Esophagus squamous epithelium (tissue), 5 donors: Measurements from ENCODE around the gene ECE2. TPM values are rescaled to one million over a fixed set of nuclear protein-coding genes. Genes with fewer than 3 reads are reported as not detected.

Experiments
- DNase-seq: peaks from one replicate; lab custom pipeline; 2025; lab: John Stamatoyannopoulos, UW
- H3K27ac ChIP-seq, 4 donors: fragments of 200-600 bp; sonication (generic); one replicate each; pipeline ENCODE4 v1.5.1; 2016 to 2019; ENCODE audit warnings: mild to moderate bottlenecking in 1 of 4
- H3K27me3 ChIP-seq, 4 donors: fragments of 200-600 bp; sonication (generic); 1 replicate in 3 of 4; 2 replicates in 1 of 4; pipeline versions ENCODE4 v1.5.1 to v1.6.0; 2017 to 2021; ENCODE audit warnings: antibody characterized with exemption in 1 of 4
- H3K36me3 ChIP-seq, 3 donors: fragments of 200-600 bp; sonication (generic); one replicate each; pipeline ENCODE4 v1.5.1; 2016 to 2019
- H3K4me1 ChIP-seq, 3 donors: fragments of 200-600 bp; sonication (generic); one replicate each; pipeline ENCODE4 v1.5.1; 2017 to 2019
- H3K4me3 ChIP-seq, 4 donors: fragments of 200-600 bp; sonication (generic); 1 replicate in 3 of 4; 2 replicates in 1 of 4; pipeline ENCODE4 v1.5.1; 2016 to 2019; ENCODE audit warnings: mild to moderate bottlenecking in 2 of 4, moderate library complexity in 1 of 4
- H3K9me3 ChIP-seq, 3 donors: fragments of 200-600 bp; sonication (generic); one replicate each; pipeline ENCODE4 v1.5.1; 2016 to 2019
- POLR2A ChIP-seq, 4 donors: fragments of 450-650 bp; IDR thresholded peaks; one replicate each; pipeline ENCODE4 v1.6.1; 2017; ENCODE audit warnings: antibody characterized with exemption in 4 of 4, mild to moderate bottlenecking in 4 of 4, moderate library complexity in 3 of 4
- WGBS, 2 donors: methylation state at CpG; one replicate each; pipeline ENCODE4 v1.1.5; 2018; 5-methylcytosine and 5-hydroxymethylcytosine counted together
- intact Hi-C: fragments of 100-400 bp; cut with DNase I; formaldehyde crosslinking; loops from one replicate; pipeline ENCODE4 v1.15.0; 2022
- total RNA-seq, 4 donors: library from RNA; depleted of rRNA; stranded (reverse); fragments of >200 nt; gene quantifications; one replicate each; pipeline ENCODE4 v1.1.0, GENCODE V29; 2016
- TF ChIP-seq, protein P1 (sequence below), 6 experiments: fragments of 450-650 bp in 4 of 6; fragments of 200-600 bp in 2 of 6; sonication (generic) in 2 of 6; IDR thresholded peaks; one replicate each; pipeline ENCODE4 v1.5.1; 2016 to 2019; ENCODE audit warnings: antibody characterized with exemption in 6 of 6, mild to moderate bottlenecking in 4 of 6, moderate library complexity in 4 of 6
- donor health status: DM: yes; HTN: yes; CAD: no.

Gene ECE2
- total RNA-seq, 4 donors from 2014 or later, result not detected

DNA sequence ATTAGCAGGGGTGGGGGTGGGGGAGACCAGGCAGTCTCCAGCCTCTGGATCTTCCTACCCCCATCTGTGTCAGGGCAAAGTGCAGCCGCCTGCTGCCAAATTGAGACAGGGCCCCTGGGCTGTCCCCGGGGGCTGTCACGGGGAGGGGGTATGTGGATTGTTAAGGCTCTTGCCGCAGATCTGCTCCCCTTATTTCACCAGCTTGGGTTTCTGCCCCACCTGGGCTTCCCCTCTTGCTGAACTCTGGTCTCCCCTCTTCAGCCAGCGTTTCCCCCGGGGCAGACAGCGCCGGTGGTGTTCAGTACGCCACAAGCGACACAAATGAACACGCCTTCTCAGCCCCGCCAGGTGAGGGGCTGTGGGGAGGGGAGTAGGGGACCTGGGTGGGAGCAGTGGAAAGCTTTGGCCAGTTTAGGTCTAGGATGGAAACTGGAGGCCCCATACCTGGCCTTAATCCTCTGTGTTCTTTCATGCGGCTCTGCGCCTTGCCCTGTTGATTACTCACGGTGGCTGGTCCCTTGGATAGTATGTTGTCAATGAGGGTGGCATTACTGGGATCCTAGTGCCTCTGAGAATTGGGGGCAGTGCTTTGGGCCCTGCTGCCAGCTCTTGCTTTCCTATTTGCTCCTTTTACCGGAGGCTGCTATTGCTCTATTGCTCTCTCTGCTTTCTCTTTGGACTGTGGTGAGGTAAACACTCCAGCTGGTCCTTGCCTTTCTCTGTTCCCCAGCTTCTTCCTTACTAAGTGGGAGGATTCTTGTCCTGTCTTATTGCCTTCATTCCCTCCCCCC, 40.2 kb downstream of the ECE2 start:
- Histone ChIP-seq H3K4me1 (peaks cover 30 to 65% (median 47%) of the 10 kb centered on the region in 3 donors), H3K27me3 (no peaks in the 10 kb centered on the region), H3K9me3 (no peaks in the 10 kb centered on the region), H3K4me3 (peak overlapping the region; percentile 70 to 94 (median 81)), H3K27ac (peak overlapping the region; percentile 99 to 100 (median 100)), H3K36me3 (peaks cover 7 to 36% (median 19%) of the 10 kb centered on the region in 3 donors)
- 13 to 16% methylated on average over 4 to 11 of the region's 16 CpGs for whole genome bisulfite sequencing, 2 donors
- intact Hi-C loops, result no loop called here
- TF ChIP-seq POLR2A (IDR thresholded peaks at IDR 0.05), result no peak
- TF ChIP-seq, protein P1, sequence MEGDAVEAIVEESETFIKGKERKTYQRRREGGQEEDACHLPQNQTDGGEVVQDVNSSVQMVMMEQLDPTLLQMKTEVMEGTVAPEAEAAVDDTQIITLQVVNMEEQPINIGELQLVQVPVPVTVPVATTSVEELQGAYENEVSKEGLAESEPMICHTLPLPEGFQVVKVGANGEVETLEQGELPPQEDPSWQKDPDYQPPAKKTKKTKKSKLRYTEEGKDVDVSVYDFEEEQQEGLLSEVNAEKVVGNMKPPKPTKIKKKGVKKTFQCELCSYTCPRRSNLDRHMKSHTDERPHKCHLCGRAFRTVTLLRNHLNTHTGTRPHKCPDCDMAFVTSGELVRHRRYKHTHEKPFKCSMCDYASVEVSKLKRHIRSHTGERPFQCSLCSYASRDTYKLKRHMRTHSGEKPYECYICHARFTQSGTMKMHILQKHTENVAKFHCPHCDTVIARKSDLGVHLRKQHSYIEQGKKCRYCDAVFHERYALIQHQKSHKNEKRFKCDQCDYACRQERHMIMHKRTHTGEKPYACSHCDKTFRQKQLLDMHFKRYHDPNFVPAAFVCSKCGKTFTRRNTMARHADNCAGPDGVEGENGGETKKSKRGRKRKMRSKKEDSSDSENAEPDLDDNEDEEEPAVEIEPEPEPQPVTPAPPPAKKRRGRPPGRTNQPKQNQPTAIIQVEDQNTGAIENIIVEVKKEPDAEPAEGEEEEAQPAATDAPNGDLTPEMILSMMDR (IDR thresholded peaks at IDR 0.05), result peak in 1 of 6 experiments; percentile 4
- DNase-seq, result no peak

DNA sequence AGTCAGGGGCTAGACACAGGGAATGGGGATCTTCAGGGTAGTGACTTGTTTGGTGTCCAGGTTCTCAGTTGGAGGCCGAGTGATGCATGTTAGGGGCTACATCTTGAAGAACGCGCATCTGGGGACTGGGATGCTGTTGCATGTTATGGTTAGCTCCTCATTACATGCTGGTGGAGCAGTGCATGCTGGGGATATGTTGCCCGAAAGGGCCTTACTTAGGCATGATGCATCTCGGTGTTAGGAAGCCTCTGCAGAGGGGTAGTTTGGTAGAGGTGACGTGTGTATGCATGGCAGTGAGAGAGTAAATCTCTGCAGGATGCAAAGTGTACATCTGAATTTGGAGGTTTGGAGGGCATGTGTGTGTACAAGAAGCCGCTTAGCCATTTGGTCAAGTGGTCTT, 41.0 kb downstream of the ECE2 start:
- no peak for TF ChIP-seq POLR2A (IDR thresholded peaks at IDR 0.05)
- TF ChIP-seq, protein P1 (IDR thresholded peaks at IDR 0.05), result no peak
- H3K27ac ChIP-seq, result peak overlapping the region; percentile 99 to 100 (median 100)
- intact Hi-C loops, result no loop called here
- 61 to 71% methylated on average over 7 of the region's 7 CpGs for WGBS, 2 donors
- no peak for DNase-seq
- H3K36me3 ChIP-seq, result peaks cover 15 to 44% (median 26%) of the 10 kb centered on the region in 3 donors
- no peaks in the 10 kb centered on the region for H3K27me3 ChIP-seq
- peak overlapping the region; percentile 70 to 94 (median 81) for H3K4me3 ChIP-seq
- H3K9me3 ChIP-seq, result no peaks in the 10 kb centered on the region
- H3K4me1 ChIP-seq, result peaks cover 36 to 72% (median 52%) of the 10 kb centered on the region in 3 donors

DNA sequence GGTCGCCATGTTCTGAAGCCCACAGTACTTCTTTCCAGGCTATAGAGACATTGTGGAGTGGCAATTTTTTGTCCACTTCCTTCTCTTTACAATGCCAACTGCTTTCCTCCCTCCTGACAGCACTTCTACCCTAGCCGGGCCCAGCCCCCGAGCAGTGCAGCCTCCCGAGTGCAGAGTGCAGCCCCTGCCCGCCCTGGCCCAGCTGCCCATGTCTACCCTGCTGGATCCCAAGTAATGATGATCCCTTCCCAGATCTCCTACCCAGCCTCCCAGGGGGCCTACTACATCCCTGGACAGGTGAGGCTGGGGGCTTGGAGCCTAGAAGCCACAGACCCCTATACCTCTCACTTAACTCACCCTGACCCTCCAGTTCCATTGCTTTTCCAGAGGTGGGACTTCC, 41.4 kb downstream of the ECE2 start:
- Histone ChIP-seq H3K4me3 (peak overlapping the region in 2 of 4 donors; percentile 70 to 94), H3K4me1 (peaks cover 36 to 76% (median 55%) of the 10 kb centered on the region in 3 donors), H3K36me3 (peaks cover 19 to 48% (median 30%) of the 10 kb centered on the region in 3 donors), H3K27ac (peak overlapping the region; percentile 10 to 100 (median 96)), H3K27me3 (no peaks in the 10 kb centered on the region), H3K9me3 (no peaks in the 10 kb centered on the region)
- TF ChIP-seq POLR2A (IDR thresholded peaks at IDR 0.05), result no peak
- TF ChIP-seq, protein P1 (IDR thresholded peaks at IDR 0.05), result no peak
- WGBS, 2 donors, result 34% methylated on average over 5 of the region's 5 CpGs; no CpG with 5 or more reads in 1 of the 2 donors
- intact Hi-C loops, result no loop called here
- DNase-seq, result no peak

DNA sequence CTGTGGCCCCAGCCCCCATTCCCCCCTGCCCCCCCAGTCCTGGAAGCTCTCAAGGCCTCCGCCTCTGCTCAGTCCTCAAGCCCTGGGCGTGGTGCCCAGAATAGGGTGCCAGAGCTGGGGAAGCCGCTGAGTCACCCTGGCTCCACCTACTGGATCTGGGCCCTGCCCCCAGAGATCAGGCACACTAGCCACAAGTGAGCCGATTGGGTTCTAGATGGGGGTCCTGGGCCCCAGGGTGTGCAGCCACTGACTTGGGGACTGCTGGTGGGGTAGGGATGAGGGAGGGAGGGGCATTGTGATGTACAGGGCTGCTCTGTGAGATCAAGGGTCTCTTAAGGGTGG, 44.3 kb downstream of the ECE2 start:
- TF ChIP-seq, protein P1 (IDR thresholded peaks at IDR 0.05), result no peak
- TF ChIP-seq POLR2A (IDR thresholded peaks at IDR 0.05), result no peak
- intact Hi-C loops, result no loop called here
- WGBS, 2 donors, result 0% methylated on average over 1 of the region's 4 CpGs; no CpG with 5 or more reads in 1 of the 2 donors
- Histone ChIP-seq H3K27me3 (no peaks in the 10 kb centered on the region), H3K9me3 (no peaks in the 10 kb centered on the region), H3K4me3 (peak overlapping the region; percentile 23 to 64 (median 50)), H3K27ac (peak overlapping the region; percentile 92 to 100 (median 98)), H3K4me1 (peaks cover 36 to 74% (median 55%) of the 10 kb centered on the region in 3 donors), H3K36me3 (peaks cover 46 to 76% (median 59%) of the 10 kb centered on the region in 3 donors)
- peak; percentile 55 for DNase-seq

DNA sequence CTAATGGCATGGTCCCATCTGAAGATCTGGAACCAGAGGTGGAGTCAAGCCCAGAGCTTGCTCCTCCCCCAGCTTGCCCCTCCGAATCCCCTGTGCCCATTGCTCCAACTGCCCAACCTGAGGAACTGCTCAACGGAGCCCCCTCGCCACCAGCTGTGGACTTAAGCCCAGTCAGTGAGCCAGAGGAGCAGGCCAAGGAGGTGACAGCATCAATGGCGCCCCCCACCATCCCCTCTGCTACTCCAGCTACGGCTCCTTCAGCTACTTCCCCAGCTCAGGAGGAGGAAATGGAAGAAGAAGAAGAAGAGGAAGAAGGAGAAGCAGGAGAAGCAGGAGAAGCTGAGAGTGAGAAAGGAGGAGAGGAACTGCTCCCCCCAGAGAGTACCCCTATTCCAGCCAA, 45.8 kb downstream of the ECE2 start:
- Histone ChIP-seq H3K9me3 (no peaks in the 10 kb centered on the region), H3K36me3 (peaks cover 62 to 86% (median 74%) of the 10 kb centered on the region in 3 donors), H3K27ac (peak overlapping the region in 2 of 4 donors; percentile 55 to 100), H3K4me1 (peaks cover 30 to 60% (median 46%) of the 10 kb centered on the region in 3 donors), H3K27me3 (no peaks in the 10 kb centered on the region), H3K4me3 (no peak overlapping the region)
- 100% methylated on average over 2 of the region's 5 CpGs for WGBS, 2 donors
- no peak for DNase-seq
- intact Hi-C loops, result no loop called here
- no peak for TF ChIP-seq POLR2A (IDR thresholded peaks at IDR 0.05)
- TF ChIP-seq, protein P1 (IDR thresholded peaks at IDR 0.05), result no peak
